ENCODE results near the gene SETBP1.

DNA sequence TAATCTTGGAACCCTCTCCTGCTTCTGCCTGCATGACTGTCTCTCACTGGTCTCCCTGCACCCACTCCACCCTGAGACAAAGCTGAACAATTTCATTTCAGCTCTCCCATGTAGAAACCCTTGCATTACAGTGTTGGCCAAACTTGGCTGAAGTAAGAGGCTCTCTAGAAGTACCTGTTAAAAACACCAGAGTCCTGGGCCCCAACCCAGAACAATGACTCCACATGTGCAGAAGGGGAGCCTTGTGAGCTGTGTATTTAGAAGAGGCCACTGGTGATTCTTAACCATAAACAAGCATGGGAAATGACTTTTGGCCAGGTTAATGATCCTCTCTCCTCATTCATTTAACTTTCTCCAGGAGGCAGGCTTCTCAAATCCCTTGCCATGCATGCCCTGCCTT is 254.8 kb downstream of the SETBP1 start:
- TF ChIP-seq, protein P1, sequence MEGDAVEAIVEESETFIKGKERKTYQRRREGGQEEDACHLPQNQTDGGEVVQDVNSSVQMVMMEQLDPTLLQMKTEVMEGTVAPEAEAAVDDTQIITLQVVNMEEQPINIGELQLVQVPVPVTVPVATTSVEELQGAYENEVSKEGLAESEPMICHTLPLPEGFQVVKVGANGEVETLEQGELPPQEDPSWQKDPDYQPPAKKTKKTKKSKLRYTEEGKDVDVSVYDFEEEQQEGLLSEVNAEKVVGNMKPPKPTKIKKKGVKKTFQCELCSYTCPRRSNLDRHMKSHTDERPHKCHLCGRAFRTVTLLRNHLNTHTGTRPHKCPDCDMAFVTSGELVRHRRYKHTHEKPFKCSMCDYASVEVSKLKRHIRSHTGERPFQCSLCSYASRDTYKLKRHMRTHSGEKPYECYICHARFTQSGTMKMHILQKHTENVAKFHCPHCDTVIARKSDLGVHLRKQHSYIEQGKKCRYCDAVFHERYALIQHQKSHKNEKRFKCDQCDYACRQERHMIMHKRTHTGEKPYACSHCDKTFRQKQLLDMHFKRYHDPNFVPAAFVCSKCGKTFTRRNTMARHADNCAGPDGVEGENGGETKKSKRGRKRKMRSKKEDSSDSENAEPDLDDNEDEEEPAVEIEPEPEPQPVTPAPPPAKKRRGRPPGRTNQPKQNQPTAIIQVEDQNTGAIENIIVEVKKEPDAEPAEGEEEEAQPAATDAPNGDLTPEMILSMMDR (IDR thresholded peaks at IDR 0.05): no peak
- no peak for TF ChIP-seq POLR2A (IDR thresholded peaks at IDR 0.05)

Data from lower leg skin (tissue), 3 donors.